GM19240 (cell line): ENCODE data around the gene YIPF5.

ENCODE experiments used
- DNase-seq: peaks from one replicate; pipeline ENCODE4 v3.0.0; 2011; ENCODE audit warnings: low spot score; ENCODE audit not compliant: insufficient read length

Gene YIPF5

GRCh38 chr5:144170276-144171024 is at the start of gene YIPF5, which contains the start of gene KCTD16:
YIPF5 (minus strand) TSS chr5:144170659; CDS start chr5:144169955, 704 bp downstream.
KCTD16 (plus strand) TSS chr5:144170873.
- DNase-seq: peak; percentile 82

GRCh38 chr5:144219869-144220268 is 49.4 kb upstream of the YIPF5 start:
- DNase-seq: no peak

GRCh38 chr5:144210655-144211054 is 40.2 kb upstream of the YIPF5 start:
- no peak for DNase-seq

GRCh38 chr5:144209361-144209760 is 38.9 kb upstream of the YIPF5 start:
- no peak for DNase-seq

GRCh38 chr5:144207875-144208444 is 37.5 kb upstream of the YIPF5 start:
- DNase-seq: no peak

- DNase-seq: no peak
These were observed 35.7 kb upstream of the YIPF5 start for GRCh38 chr5:144206141-144206540.

GRCh38 chr5:144205141-144205551 is 34.7 kb upstream of the YIPF5 start:
- DNase-seq: no peak

- DNase-seq: no peak
These were observed 33.5 kb upstream of the YIPF5 start for GRCh38 chr5:144203750-144204596.

- no peak for DNase-seq
These were observed 32.3 kb upstream of the YIPF5 start for GRCh38 chr5:144202726-144203125.

- no peak for DNase-seq
These were observed 31.6 kb upstream of the YIPF5 start for GRCh38 chr5:144202072-144202471.

- DNase-seq: no peak
These were observed 31.1 kb upstream of the YIPF5 start for GRCh38 chr5:144201588-144201987.

- no peak for DNase-seq
These were observed 27.9 kb upstream of the YIPF5 start for GRCh38 chr5:144198386-144198785.

GRCh38 chr5:144196612-144197011 is 26.2 kb upstream of the YIPF5 start:
- DNase-seq: no peak

- no peak for DNase-seq
These were observed 25.0 kb upstream of the YIPF5 start for GRCh38 chr5:144195448-144195847.

- no peak for DNase-seq
These were observed 23.7 kb upstream of the YIPF5 start for GRCh38 chr5:144194144-144194543.

- DNase-seq: no peak
These were observed 22.2 kb upstream of the YIPF5 start for GRCh38 chr5:144192661-144193060.

- peak; percentile 26 for DNase-seq
These were observed 21.5 kb upstream of the YIPF5 start for GRCh38 chr5:144191998-144192397.

GRCh38 chr5:144191531-144191930 is 21.1 kb upstream of the YIPF5 start:
- no peak for DNase-seq

GRCh38 chr5:144189800-144190429 is 19.5 kb upstream of the YIPF5 start:
- no peak for DNase-seq

- DNase-seq: no peak
These were observed 17.3 kb upstream of the YIPF5 start for GRCh38 chr5:144187699-144188294.

- DNase-seq: no peak
These were observed 12.9 kb upstream of the YIPF5 start for GRCh38 chr5:144183254-144183889.
